ENCODE results near the gene FAM83G.
"Not testable (repeated sequence)": the region's sequence is repeated elsewhere in the genome, so short reads cannot be mapped to it uniquely, and the experiment has no call there.

The FAM83G gene

DNA sequence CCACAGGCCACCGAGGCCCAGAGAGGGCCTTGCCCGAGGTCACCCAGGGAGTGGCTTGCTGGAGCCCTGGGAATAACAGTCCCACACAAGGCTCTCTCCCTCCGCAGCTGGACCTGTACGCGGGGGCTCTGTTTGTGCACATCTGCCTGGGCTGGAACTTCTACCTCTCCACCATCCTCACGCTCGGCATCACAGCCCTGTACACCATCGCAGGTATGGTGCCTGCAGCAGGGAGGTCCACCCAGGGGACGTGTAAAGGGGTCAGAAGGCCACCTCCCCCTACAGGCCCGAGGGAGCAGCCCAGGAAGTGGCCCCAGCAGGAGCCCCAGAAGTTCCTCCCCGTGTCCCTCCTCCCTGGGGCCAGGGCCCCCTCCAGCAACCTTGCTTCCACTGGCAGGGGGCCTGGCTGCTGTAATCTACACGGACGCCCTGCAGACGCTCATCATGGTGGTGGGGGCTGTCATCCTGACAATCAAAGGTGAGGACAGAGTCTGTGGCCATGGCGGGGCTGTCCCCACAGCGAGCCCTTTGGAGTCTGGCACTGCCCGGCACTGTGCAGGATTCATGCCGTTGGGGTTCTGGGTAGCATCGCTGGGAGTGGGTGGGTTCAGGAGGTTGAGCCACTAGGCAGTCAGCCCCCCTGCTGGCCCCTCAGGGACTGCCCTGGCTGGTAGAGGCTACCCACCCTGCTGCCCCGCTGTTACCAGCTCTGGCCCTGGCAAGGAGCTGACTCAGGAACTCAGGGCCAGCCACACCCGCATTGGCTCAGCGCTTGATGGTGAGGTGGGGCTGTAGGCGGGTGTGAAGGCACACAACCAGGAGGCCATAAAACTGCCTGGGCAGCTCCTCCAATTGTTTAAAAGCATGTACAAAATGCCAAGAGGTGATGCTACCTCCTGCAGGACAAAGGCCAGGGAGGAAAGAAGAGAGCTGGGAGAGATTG, 35.3 kb downstream of the FAM83G start:
- no peak for DNase-seq (ENCODE audit: low read depth in 2 of 2)

DNA sequence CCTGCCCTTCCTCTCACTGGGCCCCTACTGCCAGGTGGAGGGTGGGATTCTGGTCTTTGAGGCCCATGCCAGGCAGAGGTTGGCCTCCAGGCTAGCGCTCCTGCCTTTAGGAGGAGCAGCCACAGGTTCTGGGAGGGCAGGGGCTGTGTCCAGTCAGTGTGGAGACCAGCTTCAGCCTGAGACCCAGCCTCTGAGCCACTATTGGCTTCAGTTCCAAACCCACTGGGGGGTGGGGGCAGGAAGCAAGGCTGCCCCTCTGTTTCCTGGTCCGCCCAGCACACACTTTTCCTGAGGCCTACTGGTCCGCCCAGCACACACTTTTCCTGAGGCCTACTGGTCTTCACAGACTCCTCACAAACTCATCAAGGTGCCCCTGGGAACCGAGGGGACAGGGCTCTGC, 36.2 kb downstream of the FAM83G start:
- DNase-seq (ENCODE audit: low read depth in 2 of 2): no peak

DNA sequence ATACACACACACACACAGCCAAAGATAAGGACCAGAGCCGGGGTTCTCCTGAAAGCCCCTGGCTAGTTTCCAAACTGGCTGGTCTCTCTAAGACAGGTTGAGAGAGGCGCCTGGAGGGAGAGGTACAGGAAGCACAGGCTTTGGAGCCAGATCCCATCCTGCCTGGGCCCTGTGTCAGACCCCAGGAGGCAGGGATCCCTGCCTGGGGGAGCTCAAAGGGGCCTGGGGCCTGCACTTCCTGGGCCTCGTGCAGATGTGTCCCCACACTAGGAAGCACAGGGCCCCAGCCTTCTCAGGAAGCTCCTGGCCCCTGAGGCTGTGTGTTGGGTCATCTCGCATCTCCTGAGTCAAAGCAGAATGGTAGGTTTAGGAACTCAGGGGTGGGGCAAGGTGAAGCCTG, 36.6 kb downstream of the FAM83G start:
- no peak for DNase-seq (ENCODE audit: low read depth in 2 of 2)

DNA sequence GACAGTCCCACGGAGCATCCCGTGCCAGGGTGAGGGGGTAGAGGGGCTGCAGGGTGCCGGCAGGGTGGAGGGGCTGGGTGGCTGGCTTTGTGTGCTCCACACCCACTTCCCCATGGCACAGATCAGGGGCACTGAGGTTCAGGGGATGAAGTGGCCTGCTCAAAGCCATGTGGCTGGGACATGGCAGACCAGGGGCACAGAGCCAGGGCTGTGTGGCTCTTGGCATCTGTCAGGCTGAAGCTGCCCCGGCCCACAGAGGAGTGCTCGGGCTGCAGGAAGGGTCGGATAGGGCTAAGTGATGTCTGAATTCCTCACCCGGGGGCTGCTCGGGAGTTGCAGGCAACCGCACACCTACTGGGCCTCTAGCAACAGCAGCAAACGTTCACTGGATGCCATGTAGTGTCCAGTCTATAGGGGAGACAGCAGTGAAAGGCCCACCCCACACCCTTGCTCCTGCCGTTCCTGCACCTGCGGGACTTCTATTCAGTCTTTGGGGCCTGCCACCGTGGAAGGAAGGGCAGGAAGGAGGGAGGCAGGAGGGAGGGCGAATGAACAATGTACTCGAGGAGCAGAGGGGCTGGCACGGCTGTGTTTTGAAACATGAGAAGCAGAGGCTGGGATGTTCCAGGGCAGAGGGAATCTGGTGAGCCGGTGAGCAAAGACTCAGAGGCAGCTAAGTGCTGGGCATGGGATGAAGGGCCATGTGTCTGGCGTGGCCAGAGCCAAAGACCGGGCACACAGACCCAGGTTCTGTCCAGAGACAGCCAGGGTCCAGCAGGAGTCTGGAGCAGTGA, 37.5 kb downstream of the FAM83G start:
- no peak for DNase-seq (ENCODE audit: low read depth in 2 of 2)

- DNase-seq (ENCODE audit: low read depth in 2 of 2): no peak
These were observed 38.9 kb downstream of the FAM83G start for GRCh38 chr17:18965530-18966236.

DNA sequence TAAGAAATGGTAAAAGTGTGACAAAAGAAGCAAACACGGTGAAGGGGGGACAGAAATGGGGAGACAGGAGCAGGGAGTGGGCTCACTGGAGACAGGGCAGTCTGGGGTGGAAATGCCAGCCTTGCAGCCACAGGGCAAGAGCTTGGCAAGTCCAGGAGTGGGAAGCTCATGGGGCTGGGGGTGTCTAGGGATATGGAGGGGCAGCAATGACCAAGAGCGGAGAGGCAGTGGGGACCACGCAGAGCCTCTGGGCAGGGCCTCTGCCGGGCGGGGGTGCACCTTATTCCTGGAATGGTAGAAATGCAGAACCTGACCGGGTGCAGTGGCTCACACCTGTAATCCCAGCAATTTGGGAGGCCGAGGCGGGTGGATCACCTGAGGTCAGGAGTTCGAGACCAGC, 40.0 kb downstream of the FAM83G start:
- DNase-seq (ENCODE audit: low read depth in 2 of 2): no peak

GRCh38 chr17:18964018-18964351, 40.6 kb downstream of the FAM83G start:
- no peak for DNase-seq (ENCODE audit: low read depth in 2 of 2)

DNA sequence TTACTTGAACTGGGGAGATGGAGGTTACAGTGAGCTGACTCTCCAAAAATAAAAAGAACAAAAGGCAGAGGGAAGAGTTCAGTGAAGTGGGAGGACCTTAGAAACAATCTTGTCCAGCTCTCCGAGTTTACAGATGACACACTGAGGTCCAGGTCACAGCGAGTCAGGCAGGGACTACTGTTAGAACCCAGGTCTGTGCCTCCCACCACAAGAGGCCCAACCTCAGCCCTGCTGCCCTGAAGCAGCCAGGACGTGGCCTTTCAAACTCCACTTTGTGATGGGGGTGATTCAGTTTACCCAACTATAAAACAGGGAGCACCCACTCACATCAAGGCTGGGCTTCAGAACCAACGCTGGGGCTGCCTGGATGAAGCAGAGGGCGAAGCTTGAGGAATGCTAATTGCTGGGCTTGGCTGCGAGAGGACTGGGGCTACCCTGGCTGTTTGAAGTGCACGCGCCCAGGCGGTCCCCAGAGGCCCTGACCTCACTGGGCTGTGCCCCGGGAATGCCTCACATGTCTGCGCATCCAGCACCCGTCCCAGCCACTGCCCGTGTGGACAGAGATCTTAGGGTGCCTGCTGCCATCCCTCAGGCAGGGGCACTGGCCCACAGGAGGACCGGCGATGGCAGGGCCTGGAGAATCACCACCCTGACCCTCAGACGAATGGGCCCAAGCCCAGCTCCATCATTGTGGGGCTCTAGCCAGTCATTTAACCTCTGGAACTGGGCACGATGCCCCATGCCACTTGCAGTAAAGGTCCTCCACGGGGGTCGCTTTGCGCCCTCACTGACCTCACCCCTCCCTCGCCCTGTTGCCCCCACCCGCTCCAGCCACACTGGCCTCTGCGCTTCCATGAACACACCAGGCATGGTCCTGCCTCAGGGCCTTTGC, 41.2 kb downstream of the FAM83G start:
- DNase-seq (ENCODE audit: low read depth in 2 of 2): no peak

DNA sequence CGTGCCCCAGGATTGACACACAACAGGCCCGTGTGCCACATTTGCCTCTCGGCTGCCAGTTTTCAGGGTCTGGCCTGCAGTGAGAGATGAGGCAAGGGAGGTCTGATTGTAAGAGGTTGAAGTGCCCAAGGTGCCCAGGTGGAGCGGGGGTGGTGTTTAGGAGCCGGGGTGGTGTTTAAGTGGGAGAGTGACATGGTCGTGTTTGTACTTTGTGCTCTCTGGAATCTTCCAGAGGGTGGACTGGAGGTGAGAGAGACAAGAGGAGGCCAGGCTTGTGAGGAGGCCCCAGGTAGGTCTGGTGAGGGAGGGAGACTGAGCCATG, 42.1 kb downstream of the FAM83G start:
- DNase-seq (ENCODE audit: low read depth in 2 of 2): no peak

DNA sequence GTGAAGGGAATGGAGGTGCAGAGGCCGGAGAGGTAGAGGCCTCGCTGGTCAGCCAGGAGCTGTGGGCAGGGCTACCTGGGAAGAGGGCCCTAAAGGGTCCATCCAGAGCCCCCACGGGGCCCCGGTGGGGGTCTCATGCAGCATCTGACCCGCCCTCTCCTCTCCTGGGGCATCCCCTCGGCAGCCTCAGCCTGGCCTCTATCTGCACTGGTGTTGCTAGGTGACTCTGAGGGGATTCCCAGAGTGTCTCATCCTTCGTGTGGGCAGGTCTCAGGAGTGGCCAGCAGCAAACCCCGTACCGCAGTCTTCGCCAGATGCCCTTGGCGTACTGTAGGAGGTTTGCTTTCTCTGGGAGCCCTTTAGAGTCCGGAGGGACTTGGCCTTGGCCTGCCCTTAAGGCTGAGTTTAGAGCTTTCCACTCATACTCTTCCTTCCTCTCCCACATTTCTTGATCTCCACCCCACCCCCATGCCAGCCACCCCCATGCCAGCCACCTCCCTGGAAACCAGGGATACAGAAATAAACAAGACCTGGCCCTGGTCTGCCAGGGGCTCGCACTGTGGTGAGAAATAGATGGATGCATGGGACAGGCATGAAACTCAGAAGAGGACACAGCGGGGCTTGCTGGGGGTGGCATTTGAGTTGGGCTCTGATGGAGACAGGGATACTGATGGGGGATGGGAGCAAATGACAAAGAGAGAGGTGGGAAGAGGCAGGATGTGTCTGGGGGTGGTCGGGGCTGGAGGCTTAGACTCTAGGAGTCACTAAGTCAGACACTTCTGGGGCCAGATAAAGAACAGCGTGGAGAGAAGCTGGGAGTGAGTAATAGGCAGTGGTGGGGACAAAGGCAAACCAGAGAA, 42.7 kb downstream of the FAM83G start:
- no peak for DNase-seq (ENCODE audit: low read depth in 2 of 2)

- peak; percentile 53 to 71 for DNase-seq (ENCODE audit: low read depth in 2 of 2)
These were observed 43.6 kb downstream of the FAM83G start for GRCh38 chr17:18960803-18961511.

DNA sequence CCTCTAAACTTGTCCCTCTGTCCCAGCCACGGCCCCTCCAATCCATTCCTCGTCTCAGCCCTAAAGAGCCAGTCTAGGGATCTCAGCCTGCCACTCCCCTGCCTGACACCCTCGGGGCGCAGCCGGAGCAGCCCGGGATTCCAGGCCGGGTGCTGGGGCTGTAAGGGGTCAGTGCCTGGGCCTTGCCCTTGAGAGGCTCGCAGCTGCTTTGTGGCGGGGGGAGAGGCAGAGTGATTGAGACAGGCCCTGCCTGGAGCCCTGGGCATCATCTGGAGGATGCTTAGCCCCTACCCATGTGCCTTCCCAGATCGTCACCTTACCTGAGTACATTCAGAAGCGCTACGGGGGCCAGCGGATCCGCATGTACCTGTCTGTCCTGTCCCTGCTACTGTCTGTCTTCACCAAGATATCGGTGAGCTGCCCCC, 44.3 kb downstream of the FAM83G start:
- no peak for DNase-seq (ENCODE audit: low read depth in 2 of 2)

GRCh38 chr17:18959845-18960240, 44.7 kb downstream of the FAM83G start:
- no peak for DNase-seq (ENCODE audit: low read depth in 2 of 2)

- DNase-seq (ENCODE audit: low read depth in 2 of 2): no peak
These were observed 45.3 kb downstream of the FAM83G start for GRCh38 chr17:18959071-18959844.

- DNase-seq (ENCODE audit: low read depth in 2 of 2): no peak
These were observed 46.0 kb downstream of the FAM83G start for GRCh38 chr17:18958611-18959010.

DNA sequence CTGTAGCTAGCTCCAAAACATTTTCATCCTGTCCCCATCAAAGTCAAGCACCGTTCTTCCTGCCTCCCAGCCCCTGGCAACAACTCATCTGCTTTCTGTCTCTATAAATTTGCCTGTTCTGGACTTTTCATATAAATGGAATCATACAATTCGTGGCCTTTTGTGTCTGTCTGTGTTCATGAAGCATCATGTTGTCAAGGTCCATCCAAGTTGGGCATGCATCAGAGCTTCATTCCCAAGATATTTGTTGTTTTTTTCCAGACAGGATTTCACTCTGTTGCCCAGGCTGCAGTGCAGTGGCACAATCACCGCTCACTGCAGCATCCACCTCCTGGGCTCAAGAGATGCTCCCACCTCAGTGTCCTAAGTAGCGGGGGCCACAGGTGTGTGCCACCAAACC, 46.7 kb downstream of the FAM83G start:
- DNase-seq (ENCODE audit: low read depth in 2 of 2): no peak

DNA sequence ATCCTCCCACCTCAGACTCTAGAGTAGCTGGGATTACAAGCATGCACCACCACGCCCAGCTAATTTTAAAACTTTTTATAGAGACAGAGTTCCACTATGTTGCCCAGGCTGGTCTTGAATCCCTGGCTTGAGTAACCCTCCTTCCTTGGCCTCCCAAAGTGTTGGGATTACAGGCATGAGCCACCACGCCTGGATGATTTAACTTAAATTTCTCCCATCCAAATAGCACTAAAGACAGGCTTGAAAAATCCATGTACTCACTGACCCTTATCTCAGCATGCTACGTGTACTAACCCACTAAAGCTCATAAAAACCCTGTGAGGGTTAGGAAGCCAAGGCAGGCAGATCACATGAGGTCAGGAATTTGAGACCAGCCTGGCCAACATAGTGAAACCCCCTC, 48.0 kb downstream of the FAM83G start:
- no peak for DNase-seq (ENCODE audit: low read depth in 2 of 2)

GRCh38 chr17:18956021-18956420, 48.5 kb downstream of the FAM83G start:
- not testable (repeated sequence) for DNase-seq (ENCODE audit: low read depth in 2 of 2)

DNA sequence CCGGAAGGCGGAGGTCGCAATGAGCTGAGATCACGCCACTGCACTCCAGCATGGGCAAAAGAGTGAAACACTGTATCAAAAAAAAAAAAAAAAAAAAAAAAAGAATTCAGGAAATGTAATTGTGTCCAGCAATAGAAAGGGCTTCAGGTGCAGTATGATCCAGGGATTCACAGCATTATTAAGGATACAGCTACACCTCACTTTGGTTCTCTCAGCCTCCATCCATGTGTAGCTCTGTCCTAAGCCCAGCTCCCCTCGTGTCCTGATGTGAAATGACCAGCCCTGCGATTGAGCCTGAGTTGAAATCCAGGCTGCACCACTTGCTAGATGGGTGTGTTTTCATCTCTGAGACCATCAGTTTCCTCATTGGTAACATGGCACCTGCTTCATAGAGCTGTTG, 49.6 kb downstream of the FAM83G start:
- no peak for DNase-seq (ENCODE audit: low read depth in 2 of 2)
